ENCODE measurements around the gene F2RL1. TPM values are rescaled to one million over a fixed set of nuclear protein-coding genes. Genes with fewer than 3 reads are reported as not detected.

Gene F2RL1
- total RNA-seq, 1 experiment from 2014 or later, result 30.7 TPM

DNA sequence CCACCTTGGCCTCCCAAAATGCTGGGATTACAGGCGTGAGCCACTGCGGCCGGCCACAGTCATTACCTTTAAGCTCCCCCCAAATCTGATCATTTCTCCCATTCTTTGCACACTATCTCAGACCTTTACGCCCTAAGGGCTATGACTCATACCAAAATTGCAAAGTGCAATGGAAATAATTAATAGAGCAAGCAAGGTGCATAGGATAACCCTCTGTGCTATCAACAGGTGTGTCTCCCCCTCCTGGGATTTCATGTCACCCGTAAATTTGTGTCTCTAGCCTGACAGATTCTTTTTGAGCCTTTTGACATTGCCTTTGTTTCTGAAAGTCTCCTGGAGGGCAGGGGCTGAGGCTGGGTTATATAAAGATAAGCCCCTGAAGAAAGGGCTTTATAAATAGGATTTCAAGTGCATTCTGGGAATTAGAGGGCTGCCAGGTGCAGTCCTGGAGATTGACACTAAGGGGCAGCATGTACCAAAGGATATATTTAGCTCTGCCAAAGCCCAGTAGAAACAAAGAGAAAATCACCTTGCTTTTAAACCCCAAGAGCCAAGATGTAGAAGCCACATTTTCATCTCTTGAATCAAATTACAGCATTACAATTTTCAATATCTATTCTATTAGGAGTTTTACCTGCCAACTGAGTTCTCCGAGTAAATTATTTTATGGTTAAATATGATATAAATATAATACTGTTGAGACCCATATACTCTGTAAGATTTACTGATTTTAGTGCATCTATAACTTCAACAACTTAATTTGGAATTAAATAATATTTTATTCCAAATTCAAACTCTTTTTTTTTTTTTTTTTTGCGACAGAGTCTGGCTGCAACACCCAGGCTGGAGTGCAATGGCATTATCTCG lies 49.2 kb downstream of the F2RL1 start:
- peaks cover 6% of the 10 kb centered on the region for H3K36me3 Mint-ChIP-seq (ENCODE audit: insufficient read depth, unreplicated experiment)
- no peak overlapping the region for H3K4me3 Mint-ChIP-seq (ENCODE audit: unreplicated experiment)
- intact Hi-C loops (cut with micrococcal nuclease), result loop anchor here (1.0 to 10.0 kb wide), 5 partner anchors 148 to 1434 kb away; partner anchors contain the start of gene F2R
- DNase-seq (ENCODE audit: unreplicated experiment), result peak; percentile 74
- H3K4me1 Mint-ChIP-seq (ENCODE audit: insufficient read depth, unreplicated experiment), result no peaks in the 10 kb centered on the region
- ChIA-PET CTCF (interaction anchor here (0.5 to 8.0 kb wide), 27 partner anchors 9 to 1386 kb away, joined by 3 to 81 read pairs (median 3); partner anchors contain the start of gene AGGF1), POLR2A (interaction anchor here (1.8 to 1.9 kb wide), 2 partner anchors 149 to 162 kb away, joined by 6 to 15 read pairs; partner anchors contain the start of gene AGGF1)
- no peak overlapping the region for H3K27ac Mint-ChIP-seq (ENCODE audit: low read depth, unreplicated experiment)
- BruUV-seq (replicated peaks), result no TSS peak
- H3K9me3 Mint-ChIP-seq (ENCODE audit: unreplicated experiment), result no peaks in the 10 kb centered on the region
- H3K27me3 Mint-ChIP-seq (ENCODE audit: insufficient read depth, unreplicated experiment), result no peaks in the 10 kb centered on the region
- TF ChIP-seq, protein P1, sequence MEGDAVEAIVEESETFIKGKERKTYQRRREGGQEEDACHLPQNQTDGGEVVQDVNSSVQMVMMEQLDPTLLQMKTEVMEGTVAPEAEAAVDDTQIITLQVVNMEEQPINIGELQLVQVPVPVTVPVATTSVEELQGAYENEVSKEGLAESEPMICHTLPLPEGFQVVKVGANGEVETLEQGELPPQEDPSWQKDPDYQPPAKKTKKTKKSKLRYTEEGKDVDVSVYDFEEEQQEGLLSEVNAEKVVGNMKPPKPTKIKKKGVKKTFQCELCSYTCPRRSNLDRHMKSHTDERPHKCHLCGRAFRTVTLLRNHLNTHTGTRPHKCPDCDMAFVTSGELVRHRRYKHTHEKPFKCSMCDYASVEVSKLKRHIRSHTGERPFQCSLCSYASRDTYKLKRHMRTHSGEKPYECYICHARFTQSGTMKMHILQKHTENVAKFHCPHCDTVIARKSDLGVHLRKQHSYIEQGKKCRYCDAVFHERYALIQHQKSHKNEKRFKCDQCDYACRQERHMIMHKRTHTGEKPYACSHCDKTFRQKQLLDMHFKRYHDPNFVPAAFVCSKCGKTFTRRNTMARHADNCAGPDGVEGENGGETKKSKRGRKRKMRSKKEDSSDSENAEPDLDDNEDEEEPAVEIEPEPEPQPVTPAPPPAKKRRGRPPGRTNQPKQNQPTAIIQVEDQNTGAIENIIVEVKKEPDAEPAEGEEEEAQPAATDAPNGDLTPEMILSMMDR (IDR thresholded peaks at IDR 0.05; ENCODE audit: unreplicated experiment), result peak; percentile 87

DNA sequence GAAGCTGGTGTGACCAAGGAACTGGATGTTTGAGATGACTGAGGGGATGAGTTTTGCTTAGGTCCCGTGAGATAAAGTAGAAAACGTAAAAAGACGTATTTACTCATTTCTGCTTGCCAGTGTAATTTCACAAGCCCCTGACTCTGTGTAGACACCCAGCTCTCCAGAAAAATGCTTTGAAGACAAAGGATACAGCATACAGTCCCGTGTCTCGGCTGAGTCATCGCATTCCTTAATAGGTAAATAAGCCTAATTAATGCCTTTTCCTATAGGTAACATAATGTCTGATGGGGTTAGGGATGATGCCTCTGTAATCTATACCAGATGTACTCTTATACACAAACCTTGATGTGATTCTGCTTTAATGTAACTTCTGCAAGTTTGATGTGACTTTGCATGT lies 51.2 kb downstream of the F2RL1 start:
- TF ChIP-seq, protein P1 (IDR thresholded peaks at IDR 0.05; ENCODE audit: unreplicated experiment), result no peak
- no TSS peak for BruUV-seq (replicated peaks)
- H3K4me3 Mint-ChIP-seq (ENCODE audit: unreplicated experiment), result no peak overlapping the region
- no peaks in the 10 kb centered on the region for H3K27me3 Mint-ChIP-seq (ENCODE audit: insufficient read depth, unreplicated experiment)
- H3K36me3 Mint-ChIP-seq (ENCODE audit: insufficient read depth, unreplicated experiment), result peaks cover 6% of the 10 kb centered on the region
- CTCF ChIA-PET, result interaction anchor here (0.6 to 8.0 kb wide), 11 partner anchors 9 to 1281 kb away, joined by 3 to 81 read pairs (median 3); partner anchors contain the start of gene WDR41
- intact Hi-C loops (cut with micrococcal nuclease), result no loop called here
- no peaks in the 10 kb centered on the region for H3K9me3 Mint-ChIP-seq (ENCODE audit: unreplicated experiment)
- POLR2A ChIA-PET, result interaction anchor here (1.1 kb wide), 1 partner anchor 146 kb away, joined by 6 read pairs; no protein-coding TSS in a partner anchor
- no peaks in the 10 kb centered on the region for H3K4me1 Mint-ChIP-seq (ENCODE audit: insufficient read depth, unreplicated experiment)
- no peak overlapping the region for H3K27ac Mint-ChIP-seq (ENCODE audit: low read depth, unreplicated experiment)
- DNase-seq (ENCODE audit: unreplicated experiment), result no peak

DNA sequence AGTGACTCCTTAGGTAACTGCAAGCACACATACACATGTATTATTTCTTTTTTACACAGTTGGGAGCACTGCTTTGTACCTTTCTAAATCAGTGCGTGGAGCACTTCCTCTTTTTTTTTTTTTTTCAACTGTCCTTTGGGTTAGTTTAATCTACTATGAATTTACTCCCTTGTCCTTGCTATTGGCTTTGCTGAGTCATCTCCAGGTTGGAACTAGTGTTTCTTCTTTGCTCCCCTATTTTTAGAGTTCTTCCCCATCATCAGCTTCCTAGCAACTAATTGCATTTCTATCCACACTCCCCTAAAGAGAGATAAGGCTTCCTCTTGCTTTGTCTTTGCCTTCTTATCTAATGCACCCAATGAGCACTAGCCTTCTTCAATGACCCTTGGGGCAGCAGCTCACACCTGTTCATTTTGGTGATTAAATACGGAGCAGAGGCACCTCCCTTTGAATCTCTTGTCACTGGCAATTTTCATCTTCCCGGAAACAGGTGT lies 55.3 kb downstream of the F2RL1 start:
- ChIA-PET CTCF (interaction anchor here (0.6 to 1.6 kb wide), 3 partner anchors 98 to 365 kb away, joined by 3 to 9 read pairs (median 3); no protein-coding TSS in a partner anchor), POLR2A (no interaction called here)
- Mint-ChIP-seq H3K27ac (ENCODE audit: low read depth, unreplicated experiment) (no peak overlapping the region), H3K4me3 (ENCODE audit: unreplicated experiment) (no peak overlapping the region), H3K9me3 (ENCODE audit: unreplicated experiment) (no peaks in the 10 kb centered on the region), H3K4me1 (ENCODE audit: insufficient read depth, unreplicated experiment) (no peaks in the 10 kb centered on the region), H3K36me3 (ENCODE audit: insufficient read depth, unreplicated experiment) (no peaks in the 10 kb centered on the region), H3K27me3 (ENCODE audit: insufficient read depth, unreplicated experiment) (no peaks in the 10 kb centered on the region)
- TF ChIP-seq, protein P1 (IDR thresholded peaks at IDR 0.05; ENCODE audit: unreplicated experiment), result no peak
- BruUV-seq (replicated peaks), result no TSS peak
- intact Hi-C loops (cut with micrococcal nuclease), result no loop called here
- no peak for DNase-seq (ENCODE audit: unreplicated experiment)

Other genes starting within 250 kb of the F2RL1 start
- 0.17 and 0.28 TPM in 2 replicates for gene F2RL2, start 195.6 kb upstream of the F2RL1 start, total RNA-seq (2022)
- 17.3 and 17.6 TPM in 2 replicates for gene F2R, start 102.9 kb upstream of the F2RL1 start, total RNA-seq (2022)
- gene S100Z, start 31.0 kb downstream of the F2RL1 start, total RNA-seq (2022), result not detected in 2 replicates
- gene CRHBP, start 134.0 kb downstream of the F2RL1 start, total RNA-seq (2022), result not detected in 2 replicates
- 19.5 and 21.8 TPM in 2 replicates for gene AGGF1, start 211.4 kb downstream of the F2RL1 start, total RNA-seq (2022)

Measured in MCF 10A (cell line).